ENCODE measurements around the gene POLQ. TPM values are rescaled to one million over a fixed set of nuclear protein-coding genes. Genes with fewer than 3 reads are reported as not detected.

The POLQ gene
- polyA plus RNA-seq, 1 donor (not counting 4 experiments of a cell fraction or from before 2014, with no cell fraction given) = 4.4 TPM

DNA sequence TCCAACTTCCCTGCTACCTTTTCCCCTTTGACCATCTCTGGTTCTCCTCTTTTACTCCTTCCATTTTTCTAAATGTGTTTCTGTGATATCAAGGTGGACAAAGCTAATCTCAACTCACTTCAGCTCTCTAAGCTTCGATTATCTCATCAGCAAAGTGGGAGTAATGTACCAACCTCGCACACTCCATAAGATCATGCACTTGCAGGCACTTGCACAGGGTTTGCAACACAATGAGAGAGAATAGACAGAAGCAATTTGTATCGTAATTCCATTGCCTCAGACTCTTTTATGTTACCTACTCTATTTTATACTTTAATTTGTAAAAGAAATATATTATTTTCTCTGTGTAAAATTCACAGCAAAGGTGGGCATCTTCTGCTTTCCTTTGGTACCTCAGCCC, 7.0 kb upstream of the POLQ start:
- Histone ChIP-seq H3K9me3 (ENCODE audit: control insufficient read depth, low read depth, low read length) (no peaks in the 10 kb centered on the region), H3K4me1 (ENCODE audit: control insufficient read depth, extremely low read depth, insufficient read depth, low read length) (peaks cover 8% of the 10 kb centered on the region), H3K79me2 (ENCODE audit: control insufficient read depth, insufficient read depth, low read length) (no peaks in the 10 kb centered on the region), H2AFZ (ENCODE audit: control insufficient read depth, low read length) (no peak overlapping the region), H3K4me3 (ENCODE audit: control insufficient read depth in 2 of 3, extremely low read depth in 1 of 3, insufficient read depth in 2 of 3, low read depth in 1 of 3, low read length in 3 of 3) (no peak overlapping the region), H3K27me3 (ENCODE audit: control insufficient read depth, extremely low read depth, insufficient read depth, low read length) (no peaks in the 10 kb centered on the region), H3K27ac (ENCODE audit: control insufficient read depth, insufficient read depth, low read length) (no peak overlapping the region), H3K36me3 (ENCODE audit: control insufficient read depth in 2 of 2, extremely low read depth in 1 of 2, insufficient read depth in 2 of 2, low read length in 2 of 2) (no peaks in the 10 kb centered on the region), H3K9ac (ENCODE audit: control insufficient read depth, extremely low read depth, insufficient read depth, low read length) (no peak overlapping the region), H4K20me1 (ENCODE audit: control insufficient read depth, extremely low read depth, insufficient read depth, low read length) (no peaks in the 10 kb centered on the region), H3K4me2 (ENCODE audit: control insufficient read depth, extremely low read depth, insufficient read depth, low read depth, low read length) (no peak overlapping the region), H3K9me1 (ENCODE audit: control insufficient read depth, extremely low read depth, insufficient read depth, low read length) (no peaks in the 10 kb centered on the region)
- FAIRE-seq (no peak), DNase-seq (ENCODE audit: low read depth, low spot score) (no peak)
- TF ChIP-seq, protein P1, sequence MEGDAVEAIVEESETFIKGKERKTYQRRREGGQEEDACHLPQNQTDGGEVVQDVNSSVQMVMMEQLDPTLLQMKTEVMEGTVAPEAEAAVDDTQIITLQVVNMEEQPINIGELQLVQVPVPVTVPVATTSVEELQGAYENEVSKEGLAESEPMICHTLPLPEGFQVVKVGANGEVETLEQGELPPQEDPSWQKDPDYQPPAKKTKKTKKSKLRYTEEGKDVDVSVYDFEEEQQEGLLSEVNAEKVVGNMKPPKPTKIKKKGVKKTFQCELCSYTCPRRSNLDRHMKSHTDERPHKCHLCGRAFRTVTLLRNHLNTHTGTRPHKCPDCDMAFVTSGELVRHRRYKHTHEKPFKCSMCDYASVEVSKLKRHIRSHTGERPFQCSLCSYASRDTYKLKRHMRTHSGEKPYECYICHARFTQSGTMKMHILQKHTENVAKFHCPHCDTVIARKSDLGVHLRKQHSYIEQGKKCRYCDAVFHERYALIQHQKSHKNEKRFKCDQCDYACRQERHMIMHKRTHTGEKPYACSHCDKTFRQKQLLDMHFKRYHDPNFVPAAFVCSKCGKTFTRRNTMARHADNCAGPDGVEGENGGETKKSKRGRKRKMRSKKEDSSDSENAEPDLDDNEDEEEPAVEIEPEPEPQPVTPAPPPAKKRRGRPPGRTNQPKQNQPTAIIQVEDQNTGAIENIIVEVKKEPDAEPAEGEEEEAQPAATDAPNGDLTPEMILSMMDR (optimal IDR thresholded peaks at IDR 0.05 in 1 of 3, IDR thresholded peaks at IDR 0.05 in 1 of 3, conservative IDR thresholded peaks at IDR 0.05 in 1 of 3; ENCODE audit: extremely low read depth in 1 of 3, insufficient read depth in 2 of 3, low read length in 3 of 3) = no peak
- no peak for TF ChIP-seq EZH2 (IDR thresholded peaks at IDR 0.05; ENCODE audit: low read length)
- dilution Hi-C loops (cut with MboI; ENCODE audit: extremely low pct_ligation_motif_present, low sequenced_read_pairs) = no loop called here

DNA sequence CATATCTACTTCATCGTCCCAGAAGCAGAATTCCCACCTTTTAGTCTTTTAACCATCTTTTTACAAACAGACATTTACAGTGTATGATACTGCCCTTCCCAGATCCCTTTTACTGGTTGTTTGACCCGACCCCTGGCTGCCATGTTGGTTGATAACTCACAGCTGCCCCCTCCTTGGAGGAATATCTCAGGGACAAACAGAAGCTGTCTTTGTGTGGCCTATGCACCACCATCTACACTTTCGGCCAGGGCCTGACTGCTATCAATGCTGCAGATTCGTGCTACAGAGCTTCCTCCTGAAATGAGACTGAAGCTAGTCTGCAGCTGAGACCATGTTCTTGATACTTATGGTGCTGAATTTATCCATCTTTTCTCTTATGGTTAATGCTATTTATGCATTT, 6.6 kb upstream of the POLQ start:
- Histone ChIP-seq H3K27me3 (ENCODE audit: control insufficient read depth, extremely low read depth, insufficient read depth, low read length) (no peaks in the 10 kb centered on the region), H3K27ac (ENCODE audit: control insufficient read depth, insufficient read depth, low read length) (no peak overlapping the region), H3K9me1 (ENCODE audit: control insufficient read depth, extremely low read depth, insufficient read depth, low read length) (no peaks in the 10 kb centered on the region), H2AFZ (ENCODE audit: control insufficient read depth, low read length) (no peak overlapping the region), H3K9ac (ENCODE audit: control insufficient read depth, extremely low read depth, insufficient read depth, low read length) (no peak overlapping the region), H4K20me1 (ENCODE audit: control insufficient read depth, extremely low read depth, insufficient read depth, low read length) (no peaks in the 10 kb centered on the region), H3K4me3 (ENCODE audit: control insufficient read depth in 2 of 3, extremely low read depth in 1 of 3, insufficient read depth in 2 of 3, low read depth in 1 of 3, low read length in 3 of 3) (no peak overlapping the region), H3K4me1 (ENCODE audit: control insufficient read depth, extremely low read depth, insufficient read depth, low read length) (peaks cover 8% of the 10 kb centered on the region), H3K9me3 (ENCODE audit: control insufficient read depth, low read depth, low read length) (no peaks in the 10 kb centered on the region), H3K4me2 (ENCODE audit: control insufficient read depth, extremely low read depth, insufficient read depth, low read depth, low read length) (no peak overlapping the region), H3K36me3 (ENCODE audit: control insufficient read depth in 2 of 2, extremely low read depth in 1 of 2, insufficient read depth in 2 of 2, low read length in 2 of 2) (no peaks in the 10 kb centered on the region), H3K79me2 (ENCODE audit: control insufficient read depth, insufficient read depth, low read length) (no peaks in the 10 kb centered on the region)
- dilution Hi-C loops (cut with MboI; ENCODE audit: extremely low pct_ligation_motif_present, low sequenced_read_pairs) = no loop called here
- FAIRE-seq (no peak), DNase-seq (ENCODE audit: low read depth, low spot score) (no peak)
- TF ChIP-seq, protein P1 (optimal IDR thresholded peaks at IDR 0.05 in 1 of 3, IDR thresholded peaks at IDR 0.05 in 1 of 3, conservative IDR thresholded peaks at IDR 0.05 in 1 of 3; ENCODE audit: extremely low read depth in 1 of 3, insufficient read depth in 2 of 3, low read length in 3 of 3) = no peak
- TF ChIP-seq EZH2 (IDR thresholded peaks at IDR 0.05; ENCODE audit: low read length) = no peak

All from keratinocyte (primary cell).